Medulla oblongata (tissue), 1 donor: ENCODE results near the gene C6orf118.
A peak's percentile ranks its signal among the peaks of the same experiment; 100 is the strongest.

Experiments
- DNase-seq: peaks from one replicate; pipeline ENCODE4 v3.0.0-alpha.2; 2015; ENCODE audit errors: extremely low spot score

The C6orf118 gene

GRCh38 chr6:165244524-165245247, 64.7 kb downstream of the C6orf118 start:
- peak; percentile 39 for DNase-seq

GRCh38 chr6:165243801-165244200, 65.6 kb downstream of the C6orf118 start:
- DNase-seq = no peak

- DNase-seq = no peak
Observed at GRCh38 chr6:165236326-165236725, 73.1 kb downstream of the C6orf118 start.

- DNase-seq = no peak
Observed at GRCh38 chr6:165232731-165233488, 76.5 kb downstream of the C6orf118 start.

DNA sequence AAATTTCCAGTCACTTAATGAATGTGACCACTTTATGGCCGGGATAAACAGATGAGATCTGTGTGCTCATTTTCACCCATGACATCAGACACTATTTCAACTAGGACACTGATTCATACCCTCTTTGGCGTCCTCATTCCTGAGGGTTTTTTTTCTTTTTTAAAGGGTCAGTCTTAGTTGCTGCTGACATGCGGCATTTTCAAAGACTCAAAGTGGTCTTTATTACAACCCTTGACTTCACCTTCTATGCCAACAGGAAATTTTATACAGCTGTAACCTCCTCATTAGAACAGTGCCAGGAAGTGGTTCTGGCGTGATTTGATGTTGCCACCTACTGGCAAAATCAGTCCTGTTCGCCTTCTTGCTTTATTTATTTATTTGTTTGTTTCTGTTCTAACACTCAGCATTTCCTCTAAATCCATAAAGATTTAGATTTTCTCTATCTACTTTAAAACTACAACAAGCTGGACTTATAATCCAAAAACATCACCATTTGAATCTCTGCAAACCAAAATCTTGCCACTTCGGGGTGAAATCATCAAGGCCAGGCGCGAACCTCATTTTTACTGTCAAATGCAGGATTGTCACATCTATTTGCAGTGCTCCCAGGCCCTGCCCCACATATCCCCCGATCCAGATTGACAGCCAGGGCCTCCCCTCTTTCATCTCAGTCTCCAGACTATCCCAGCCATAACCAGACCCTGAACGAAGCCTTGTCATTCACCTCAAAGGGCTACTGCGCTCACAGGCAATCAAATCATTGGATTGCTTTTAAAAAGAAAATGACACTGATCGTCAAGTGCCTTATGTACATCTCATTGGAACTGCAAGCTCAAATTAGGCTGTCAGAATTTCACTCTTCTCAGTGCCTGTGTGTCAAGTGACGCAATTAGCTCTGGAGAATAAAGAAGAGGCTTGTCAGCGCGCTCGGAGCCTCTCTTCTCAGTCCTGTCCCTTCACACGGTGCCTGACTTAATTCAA, 77.5 kb downstream of the C6orf118 start:
- peak; percentile 83 for DNase-seq

- DNase-seq = no peak
Observed at GRCh38 chr6:165231177-165231576, 78.2 kb downstream of the C6orf118 start.
